Liver (tissue), 9 donors: ENCODE measurements around the gene PHC2. TPM values are rescaled to one million over a fixed set of nuclear protein-coding genes. Genes with fewer than 3 reads are reported as not detected.
A peak's percentile ranks its signal among the peaks of the same experiment; 100 is the strongest.

ENCODE experiments used
- DNase-seq: peaks from one replicate; pipeline ENCODE4 v3.0.0-alpha.2; 2017; ENCODE audit warnings: low spot score
- H3K27ac ChIP-seq, 2 donors: one replicate each; pipeline ENCODE4 v1.7.0; 2013; ENCODE audit warnings: inconsistent platforms in 2 of 2, low read length in 2 of 2, control low read depth in 1 of 2, low read depth in 1 of 2, mild to moderate bottlenecking in 1 of 2
- H3K27me3 ChIP-seq, 4 donors: one replicate each; pipeline versions ENCODE4 v1.6.1 to v1.7.0; 2013; ENCODE audit warnings: low read length in 3 of 4, inconsistent platforms in 1 of 4, mild to moderate bottlenecking in 1 of 4, moderate library complexity in 1 of 4; ENCODE audit not compliant: control insufficient read depth in 4 of 4, insufficient read depth in 4 of 4
- H3K36me3 ChIP-seq, 4 donors: one replicate each; pipeline versions ENCODE4 v1.6.1 to v1.7.0; 2013; ENCODE audit warnings: low read length in 3 of 4, mild to moderate bottlenecking in 3 of 4, low read depth in 1 of 4, moderate library complexity in 1 of 4; ENCODE audit not compliant: control insufficient read depth in 4 of 4, insufficient read depth in 3 of 4
- H3K4me1 ChIP-seq, 4 donors: one replicate each; pipeline versions ENCODE4 v1.6.1 to v1.7.0; 2013; ENCODE audit warnings: low read length in 3 of 4, mild to moderate bottlenecking in 3 of 4, moderate library complexity in 1 of 4; ENCODE audit not compliant: control insufficient read depth in 4 of 4, insufficient read depth in 4 of 4
- H3K4me3 ChIP-seq, 3 donors: one replicate each; pipeline versions ENCODE4 v1.6.1 to v1.7.0; 2013; ENCODE audit warnings: low read length in 3 of 3, control low read depth in 1 of 3, low read depth in 1 of 3, mild to moderate bottlenecking in 1 of 3
- H3K9ac ChIP-seq, 2 donors: one replicate each; pipeline ENCODE4 v1.7.0; 2013; ENCODE audit warnings: low read length in 2 of 2, mild to moderate bottlenecking in 2 of 2, moderate library complexity in 2 of 2, control low read depth in 1 of 2, low read depth in 1 of 2
- H3K9me3 ChIP-seq, 4 donors: one replicate each; pipeline versions ENCODE4 v1.6.1 to v1.7.0; 2013; ENCODE audit warnings: low read length in 3 of 4; ENCODE audit not compliant: control insufficient read depth in 4 of 4
- EGR1 ChIP-seq, 2 donors: IDR thresholded peaks; 2 replicates each; pipeline ENCODE4 v1.6.1; 2016 to 2018; ENCODE audit warnings: antibody characterized with exemption in 2 of 2, low read depth in 2 of 2
- FOXA1 ChIP-seq: IDR thresholded peaks from 2 replicates; pipeline ENCODE4 v1.6.1; 2016; ENCODE audit warnings: antibody characterized with exemption
- JUND ChIP-seq, 2 donors: IDR thresholded peaks; 2 replicates each; pipeline ENCODE4 v1.6.1; 2016; ENCODE audit warnings: antibody characterized with exemption in 2 of 2
- NR2F2 ChIP-seq: IDR thresholded peaks from 2 replicates; pipeline ENCODE4 v1.6.1; 2016; ENCODE audit warnings: antibody characterized with exemption
- RAD21 ChIP-seq, 2 donors: IDR thresholded peaks; 2 replicates each; pipeline ENCODE4 v1.6.1; 2016; ENCODE audit warnings: antibody characterized with exemption in 2 of 2, mild to moderate bottlenecking in 2 of 2
- REST ChIP-seq: IDR thresholded peaks from 2 replicates; pipeline ENCODE4 v1.6.1; 2016; ENCODE audit warnings: antibody characterized with exemption, mild to moderate bottlenecking
- RXRA ChIP-seq, 2 donors: IDR thresholded peaks; 2 replicates each; pipeline ENCODE4 v1.6.1; 2017 to 2018; ENCODE audit warnings: antibody characterized with exemption in 2 of 2, mild to moderate bottlenecking in 1 of 2
- SP1 ChIP-seq: IDR thresholded peaks from 2 replicates; pipeline ENCODE4 v1.6.1; 2018; ENCODE audit warnings: antibody characterized with exemption, mild to moderate bottlenecking
- YY1 ChIP-seq: IDR thresholded peaks from 2 replicates; pipeline ENCODE4 v1.6.1; 2016; ENCODE audit warnings: antibody characterized with exemption, mild to moderate bottlenecking
- WGBS: extraction: QIAGEN DNeasy Blood & Tissue Kit; methylation state at CpG from one replicate; pipeline ENCODE4 v1.1.7; 2013; 5-methylcytosine and 5-hydroxymethylcytosine counted together
- polyA plus RNA-seq, 2 donors: library from polyadenylated mRNA; stranded (reverse) in 1 of 2; unstranded in 1 of 2; fragments of 200-250 nt in 1 of 2; fragments of >200 nt in 1 of 2; fragmentation: Nextera tagmentation in 1 of 2; extraction: Ambion mirVana in 1 of 2; gene quantifications; one replicate each; pipeline versions ENCODE4 v1.2.1 to v1.2.3, GENCODE V29; 2013 to 2015
- total RNA-seq, 2 donors: library from RNA; depleted of rRNA; stranded (reverse); fragments of >200 nt; gene quantifications; one replicate each; pipeline ENCODE4 v1.2.3, GENCODE V29; 2014
- TF ChIP-seq, protein P1 (sequence below): IDR thresholded peaks from 2 replicates; pipeline ENCODE4 v1.6.1; 2016; ENCODE audit warnings: antibody characterized with exemption
- TF ChIP-seq, protein P2 (sequence below): fragments of 150-350 bp; IDR thresholded peaks from 2 replicates; pipeline ENCODE4 v1.5.1; 2017; ENCODE audit warnings: improper control_type of control experiment, low read depth, low read length; ENCODE audit not compliant: missing input control
- TF ChIP-seq, protein P3 (sequence below): IDR thresholded peaks from 2 replicates; pipeline ENCODE4 v1.6.1; 2016; ENCODE audit warnings: antibody characterized with exemption
- donor health status: healthy.
- donor health status: healthy.
- donor health status: healthy.
- donor health status: healthy.
- donor health status: healthy.

The PHC2 gene
- total and polyA plus RNA-seq, 4 donors = 19.1 to 67.8 (median 44.7) TPM

DNA sequence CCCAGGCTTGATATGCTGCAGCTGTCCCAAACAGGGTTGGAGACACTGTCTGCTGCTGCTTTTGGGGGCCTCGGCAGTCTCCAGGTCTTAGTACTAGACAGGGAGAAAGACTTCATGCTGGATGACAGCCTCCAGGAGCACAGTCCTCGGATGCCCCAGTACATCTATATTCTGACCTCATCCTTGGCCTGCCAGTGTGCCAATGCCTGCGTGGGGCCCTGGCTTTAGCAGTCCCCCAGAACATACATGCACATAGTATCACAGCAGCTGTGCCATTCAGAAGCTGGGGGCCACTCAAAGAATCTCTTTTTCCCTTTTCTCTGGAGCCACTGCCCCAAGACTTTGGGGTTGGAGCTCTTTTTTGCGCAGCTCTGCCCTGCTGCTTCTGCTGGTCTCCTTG, 37.1 kb upstream of the PHC2 start:
- 81% methylated on average over 4 of the region's 4 CpGs for WGBS
- Histone ChIP-seq H3K4me3 (no peak overlapping the region), H3K9me3 (no peaks in the 10 kb centered on the region), H3K27me3 (no peaks in the 10 kb centered on the region), H3K9ac (no peak overlapping the region), H3K4me1 (peaks cover 0 to 12% (median 10%) of the 10 kb centered on the region in 4 donors), H3K27ac (no peak overlapping the region), H3K36me3 (no peaks in the 10 kb centered on the region)
- DNase-seq = no peak
- TF ChIP-seq JUND (IDR thresholded peaks at IDR 0.05) (no peak), RXRA (IDR thresholded peaks at IDR 0.05) (no peak), REST (no peak), RAD21 (IDR thresholded peaks at IDR 0.05) (no peak), FOXA1 (no peak), YY1 (no peak), SP1 (no peak), NR2F2 (no peak)
- TF ChIP-seq, protein P1, sequence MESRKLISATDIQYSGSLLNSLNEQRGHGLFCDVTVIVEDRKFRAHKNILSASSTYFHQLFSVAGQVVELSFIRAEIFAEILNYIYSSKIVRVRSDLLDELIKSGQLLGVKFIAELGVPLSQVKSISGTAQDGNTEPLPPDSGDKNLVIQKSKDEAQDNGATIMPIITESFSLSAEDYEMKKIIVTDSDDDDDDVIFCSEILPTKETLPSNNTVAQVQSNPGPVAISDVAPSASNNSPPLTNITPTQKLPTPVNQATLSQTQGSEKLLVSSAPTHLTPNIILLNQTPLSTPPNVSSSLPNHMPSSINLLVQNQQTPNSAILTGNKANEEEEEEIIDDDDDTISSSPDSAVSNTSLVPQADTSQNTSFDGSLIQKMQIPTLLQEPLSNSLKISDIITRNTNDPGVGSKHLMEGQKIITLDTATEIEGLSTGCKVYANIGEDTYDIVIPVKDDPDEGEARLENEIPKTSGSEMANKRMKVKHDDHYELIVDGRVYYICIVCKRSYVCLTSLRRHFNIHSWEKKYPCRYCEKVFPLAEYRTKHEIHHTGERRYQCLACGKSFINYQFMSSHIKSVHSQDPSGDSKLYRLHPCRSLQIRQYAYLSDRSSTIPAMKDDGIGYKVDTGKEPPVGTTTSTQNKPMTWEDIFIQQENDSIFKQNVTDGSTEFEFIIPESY = no peak
- TF ChIP-seq, protein P2, sequence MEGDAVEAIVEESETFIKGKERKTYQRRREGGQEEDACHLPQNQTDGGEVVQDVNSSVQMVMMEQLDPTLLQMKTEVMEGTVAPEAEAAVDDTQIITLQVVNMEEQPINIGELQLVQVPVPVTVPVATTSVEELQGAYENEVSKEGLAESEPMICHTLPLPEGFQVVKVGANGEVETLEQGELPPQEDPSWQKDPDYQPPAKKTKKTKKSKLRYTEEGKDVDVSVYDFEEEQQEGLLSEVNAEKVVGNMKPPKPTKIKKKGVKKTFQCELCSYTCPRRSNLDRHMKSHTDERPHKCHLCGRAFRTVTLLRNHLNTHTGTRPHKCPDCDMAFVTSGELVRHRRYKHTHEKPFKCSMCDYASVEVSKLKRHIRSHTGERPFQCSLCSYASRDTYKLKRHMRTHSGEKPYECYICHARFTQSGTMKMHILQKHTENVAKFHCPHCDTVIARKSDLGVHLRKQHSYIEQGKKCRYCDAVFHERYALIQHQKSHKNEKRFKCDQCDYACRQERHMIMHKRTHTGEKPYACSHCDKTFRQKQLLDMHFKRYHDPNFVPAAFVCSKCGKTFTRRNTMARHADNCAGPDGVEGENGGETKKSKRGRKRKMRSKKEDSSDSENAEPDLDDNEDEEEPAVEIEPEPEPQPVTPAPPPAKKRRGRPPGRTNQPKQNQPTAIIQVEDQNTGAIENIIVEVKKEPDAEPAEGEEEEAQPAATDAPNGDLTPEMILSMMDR = no peak
- TF ChIP-seq, protein P3, sequence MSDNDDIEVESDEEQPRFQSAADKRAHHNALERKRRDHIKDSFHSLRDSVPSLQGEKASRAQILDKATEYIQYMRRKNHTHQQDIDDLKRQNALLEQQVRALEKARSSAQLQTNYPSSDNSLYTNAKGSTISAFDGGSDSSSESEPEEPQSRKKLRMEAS = no peak

GRCh38 chr1:33466159-33466558, 35.3 kb upstream of the PHC2 start:
- no peak for DNase-seq
- peaks cover 0 to 4% (median 3%) of the 10 kb centered on the region in 4 donors for H3K4me1 ChIP-seq
- TF ChIP-seq NR2F2 = no peak
- no peak for TF ChIP-seq EGR1 (IDR thresholded peaks at IDR 0.05; ENCODE audit: low read depth in 2 of 2)
- TF ChIP-seq FOXA1 = no peak
- peak; percentile 26 for TF ChIP-seq REST
- TF ChIP-seq YY1 = no peak
- no peak overlapping the region for H3K27ac ChIP-seq
- no peak overlapping the region for H3K9ac ChIP-seq
- no peaks in the 10 kb centered on the region for H3K36me3 ChIP-seq
- WGBS = 69% methylated on average over 6 of the region's 6 CpGs
- no peaks in the 10 kb centered on the region for H3K27me3 ChIP-seq
- no peaks in the 10 kb centered on the region for H3K9me3 ChIP-seq
- no peak overlapping the region for H3K4me3 ChIP-seq
